ENCODE results near the gene KIF27.

- no peak for TF ChIP-seq CTCF (IDR thresholded peaks at IDR 0.05)
- TF ChIP-seq POLR2A (IDR thresholded peaks at IDR 0.05), result no peak
Measured at GRCh38 chr9:83919111-83919510, 2.1 kb downstream of the KIF27 start.

Data from prostate gland (tissue), 2 donors.